ENCODE results near the gene ADAR.
A peak's percentile ranks its signal among the peaks of the same experiment; 100 is the strongest.

The ADAR gene

DNA sequence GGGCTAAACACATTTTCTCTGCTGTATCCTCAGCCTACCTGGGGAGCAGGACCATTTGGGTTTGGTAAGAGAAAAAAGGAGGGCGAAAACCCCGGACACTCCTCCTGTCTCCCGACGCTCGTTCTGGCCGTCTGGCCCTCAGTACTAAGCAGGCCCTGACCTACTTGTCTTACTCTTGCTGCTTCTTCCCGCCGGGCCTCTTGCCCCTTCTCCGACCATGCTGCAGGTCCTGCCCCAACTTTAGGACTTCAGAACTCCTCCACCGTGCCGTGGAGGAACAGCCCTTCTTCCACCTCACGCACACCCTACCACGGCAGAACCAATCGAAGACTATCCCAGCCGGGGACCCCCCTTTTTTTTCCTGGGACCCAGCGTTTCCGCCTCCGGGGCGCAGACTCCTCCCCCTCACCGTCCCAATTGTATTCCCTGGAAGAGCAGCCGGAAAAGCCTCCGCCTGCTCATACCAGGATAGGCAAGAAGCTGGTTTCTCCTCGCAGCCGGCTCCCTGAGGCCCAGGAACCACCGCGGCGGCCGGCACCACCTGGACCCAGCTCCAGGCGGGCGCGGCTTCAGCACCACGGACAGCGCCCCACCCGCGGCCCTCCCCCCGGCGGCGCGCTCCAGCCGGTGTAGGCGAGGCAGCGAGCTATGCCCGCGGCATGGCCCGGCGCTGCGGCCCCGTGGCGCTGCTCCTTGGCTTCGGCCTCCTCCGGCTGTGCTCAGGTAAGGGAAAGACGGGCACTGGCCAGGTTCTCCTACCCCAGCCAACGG is 40.4 kb downstream of the ADAR start, which contains the start of gene CHRNB2:
Gene CHRNB2, plus strand, starts transcription at position 393 of the 771 bp plus-strand sequence. Its CDS starts 267 bp downstream, at position 660.
- no peak within 1 kb of the TSS for H3K9ac ChIP-seq (ENCODE audit: low read depth, low read length)
- no peaks in the 10 kb centered on the region for H3K36me3 ChIP-seq (ENCODE audit: insufficient read depth, low read length)
- peak within 1 kb of the TSS; percentile 58 for H3K4me3 ChIP-seq (ENCODE audit: low read length)
- no peaks in the 10 kb centered on the region for H3K9me3 ChIP-seq (replicated peaks; ENCODE audit: low read length)
- peak within 1 kb of the TSS; percentile 84 for H3K4me2 ChIP-seq (ENCODE audit: low read length)
- peaks cover 48% of the 10 kb centered on the region for H3K27me3 ChIP-seq (ENCODE audit: control insufficient read depth, insufficient read depth, low read length)
- peaks cover 9% of the 10 kb centered on the region for H3K4me1 ChIP-seq (ENCODE audit: control insufficient read depth, insufficient read depth, low read length)

DNA sequence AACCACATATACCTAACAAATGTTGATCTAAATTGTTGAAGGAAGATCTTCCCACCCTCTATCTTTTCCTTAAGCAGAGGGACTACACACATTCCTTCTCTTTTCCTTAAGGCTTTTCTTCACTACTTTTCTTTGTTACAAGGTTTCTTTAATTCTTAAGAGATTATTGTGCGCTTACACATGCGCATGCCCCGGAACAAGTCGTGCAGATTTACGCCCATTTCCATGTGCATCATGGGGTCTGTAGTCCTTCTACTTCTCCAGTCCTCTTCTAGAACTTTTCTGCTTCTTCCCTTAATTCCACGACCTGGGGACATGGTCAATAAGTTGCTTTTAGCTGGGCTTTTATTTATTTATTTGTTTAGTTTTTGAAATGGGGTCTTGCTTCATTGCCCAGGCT is 42.1 kb downstream of the ADAR start:
- Histone ChIP-seq H3K27me3 (ENCODE audit: control insufficient read depth, insufficient read depth, low read length) (peaks cover 41% of the 10 kb centered on the region), H3K9me3 (replicated peaks; ENCODE audit: low read length) (no peaks in the 10 kb centered on the region), H3K4me3 (ENCODE audit: low read length) (no peak overlapping the region), H3K4me1 (ENCODE audit: control insufficient read depth, insufficient read depth, low read length) (peaks cover 9% of the 10 kb centered on the region), H3K4me2 (ENCODE audit: low read length) (no peak overlapping the region), H3K36me3 (ENCODE audit: insufficient read depth, low read length) (no peaks in the 10 kb centered on the region), H3K9ac (ENCODE audit: low read depth, low read length) (no peak overlapping the region)

DNA sequence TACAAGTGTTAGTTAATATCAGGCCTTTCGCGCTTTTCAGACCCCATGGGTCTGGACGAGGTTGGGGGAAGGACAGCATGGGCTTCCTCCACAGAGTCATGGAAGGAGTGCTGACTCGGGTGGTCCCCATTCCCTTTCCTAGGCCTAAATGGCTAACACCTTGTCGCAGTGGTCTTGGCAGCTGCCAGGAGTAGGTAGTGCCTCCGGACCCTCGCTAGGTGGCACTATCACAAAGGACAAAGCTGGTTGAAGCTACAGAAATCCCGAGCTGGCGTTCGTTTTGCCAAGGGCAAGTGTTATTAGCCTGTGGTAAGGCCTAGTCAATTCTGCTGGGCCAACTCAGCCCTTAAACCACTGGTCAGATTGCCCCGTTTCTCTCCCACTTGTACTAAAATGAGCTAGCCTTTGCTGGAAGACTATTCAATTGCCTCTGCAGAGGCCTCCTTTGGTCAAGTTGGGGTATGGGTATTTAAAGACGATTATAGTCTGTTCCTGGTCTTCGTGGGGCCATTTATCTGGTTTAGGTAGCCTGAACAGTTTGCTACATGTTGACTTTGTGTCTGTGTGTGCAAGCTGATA is 48.4 kb downstream of the ADAR start:
- Histone ChIP-seq H3K4me2 (ENCODE audit: low read length) (peak overlapping the region; percentile 93), H3K27me3 (ENCODE audit: control insufficient read depth, insufficient read depth, low read length) (no peaks in the 10 kb centered on the region), H3K4me3 (ENCODE audit: low read length) (peak overlapping the region; percentile 79), H3K4me1 (ENCODE audit: control insufficient read depth, insufficient read depth, low read length) (peaks cover 25% of the 10 kb centered on the region), H3K9ac (ENCODE audit: low read depth, low read length) (peak overlapping the region; percentile 93), H3K9me3 (replicated peaks; ENCODE audit: low read length) (no peaks in the 10 kb centered on the region), H3K36me3 (ENCODE audit: insufficient read depth, low read length) (peaks cover 13% of the 10 kb centered on the region)

DNA sequence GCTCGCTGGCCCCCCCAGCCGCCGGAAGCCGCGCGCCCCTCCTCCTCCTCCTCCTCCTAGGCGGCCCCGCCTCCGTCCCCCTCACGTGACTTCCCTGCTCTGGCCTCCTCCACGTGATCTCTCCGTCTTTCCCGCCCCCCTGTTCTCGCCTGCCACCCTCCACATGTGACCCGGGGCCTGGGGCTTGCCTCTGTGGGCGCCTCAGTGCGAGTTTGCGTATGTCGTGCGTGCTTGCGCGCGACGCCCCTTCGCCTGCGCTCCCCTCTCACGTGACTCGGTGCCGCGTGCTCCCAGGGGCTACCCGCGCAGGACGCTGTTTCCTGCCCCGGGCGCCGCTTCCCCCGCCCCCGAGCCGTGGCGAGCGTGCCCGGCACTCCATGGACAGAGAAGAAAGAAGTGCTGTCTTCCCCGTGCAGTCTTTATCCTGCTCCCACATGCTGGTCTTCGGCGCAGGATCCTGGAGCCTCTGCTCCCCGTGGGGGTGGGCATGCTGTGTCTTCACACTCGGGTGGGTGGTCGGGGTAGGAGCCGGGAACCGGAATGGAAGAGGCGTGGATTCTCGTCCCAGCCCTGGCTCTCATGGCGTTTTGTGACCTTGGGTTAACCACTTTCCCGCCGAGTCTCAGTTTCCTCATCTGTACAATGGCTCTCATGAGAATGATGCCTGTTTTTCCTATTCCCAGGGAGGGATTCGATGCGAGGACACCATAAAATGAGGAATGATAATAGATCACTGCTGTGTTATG is 49.1 kb downstream of the ADAR start:
- no peaks in the 10 kb centered on the region for H3K27me3 ChIP-seq (ENCODE audit: control insufficient read depth, insufficient read depth, low read length)

DNA sequence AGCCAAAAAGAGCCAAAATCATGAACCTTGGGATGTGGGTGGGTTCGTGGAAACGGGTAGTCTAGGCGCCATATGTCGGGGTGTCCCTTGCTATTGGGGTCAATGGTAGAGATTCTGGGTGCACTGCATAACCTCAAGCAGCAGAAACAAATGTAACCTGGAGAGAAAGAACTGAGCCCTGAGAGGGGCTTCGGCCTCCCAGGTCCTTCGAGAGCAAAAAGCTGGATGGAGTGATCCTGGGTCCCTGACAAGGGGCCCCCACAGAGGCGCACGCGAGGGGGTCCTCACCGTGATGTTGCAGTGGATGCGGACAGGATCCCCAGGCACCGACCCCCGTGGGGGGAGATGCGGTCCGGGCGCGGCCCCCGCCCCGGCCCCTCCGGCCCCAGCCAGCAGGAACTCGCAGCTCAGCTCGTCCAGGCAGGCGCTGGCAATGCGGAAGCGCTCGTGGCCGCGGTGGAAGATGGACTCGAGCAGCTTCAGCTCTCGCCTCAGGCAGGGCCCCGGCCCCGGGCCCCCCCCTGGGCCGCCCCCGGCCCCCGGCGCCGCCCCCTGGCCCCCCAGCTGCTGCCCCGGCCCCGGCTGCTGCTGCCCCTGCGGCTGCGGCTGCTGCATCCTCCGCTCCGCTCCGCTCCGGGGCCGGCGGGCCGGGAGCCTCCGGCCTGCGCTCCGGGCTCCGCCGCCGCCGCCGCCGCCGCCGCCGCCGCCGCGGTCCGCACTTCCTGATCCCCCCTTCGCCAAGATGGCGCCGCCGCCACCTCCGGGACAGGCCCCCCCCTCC is 49.9 kb downstream of the ADAR start, which contains the start of gene UBE2Q1:
Gene UBE2Q1, minus strand, starts transcription at position 724 of the 781 bp plus-strand sequence. Its CDS starts 109 bp downstream, at position 615.
- peak within 1 kb of the TSS; percentile 79 for H3K4me3 ChIP-seq (ENCODE audit: low read length)
- H3K36me3 ChIP-seq (ENCODE audit: insufficient read depth, low read length): peaks cover 27% of the 10 kb centered on the region
- peak within 1 kb of the TSS; percentile 93 for H3K9ac ChIP-seq (ENCODE audit: low read depth, low read length)
- H3K4me1 ChIP-seq (ENCODE audit: control insufficient read depth, insufficient read depth, low read length): peaks cover 25% of the 10 kb centered on the region
- no peaks in the 10 kb centered on the region for H3K27me3 ChIP-seq (ENCODE audit: control insufficient read depth, insufficient read depth, low read length)
- H3K9me3 ChIP-seq (replicated peaks; ENCODE audit: low read length): no peaks in the 10 kb centered on the region
- peak within 1 kb of the TSS; percentile 93 for H3K4me2 ChIP-seq (ENCODE audit: low read length)

More for the DNA sequence above, 49.1 kb downstream of the ADAR start:
- Histone ChIP-seq H3K4me2 (ENCODE audit: low read length) (peak overlapping the region; percentile 93), H3K4me1 (ENCODE audit: control insufficient read depth, insufficient read depth, low read length) (peaks cover 25% of the 10 kb centered on the region), H3K9me3 (replicated peaks; ENCODE audit: low read length) (no peaks in the 10 kb centered on the region), H3K36me3 (ENCODE audit: insufficient read depth, low read length) (peaks cover 19% of the 10 kb centered on the region), H3K9ac (ENCODE audit: low read depth, low read length) (peak overlapping the region; percentile 93), H3K4me3 (ENCODE audit: low read length) (peak overlapping the region; percentile 79)

DNA sequence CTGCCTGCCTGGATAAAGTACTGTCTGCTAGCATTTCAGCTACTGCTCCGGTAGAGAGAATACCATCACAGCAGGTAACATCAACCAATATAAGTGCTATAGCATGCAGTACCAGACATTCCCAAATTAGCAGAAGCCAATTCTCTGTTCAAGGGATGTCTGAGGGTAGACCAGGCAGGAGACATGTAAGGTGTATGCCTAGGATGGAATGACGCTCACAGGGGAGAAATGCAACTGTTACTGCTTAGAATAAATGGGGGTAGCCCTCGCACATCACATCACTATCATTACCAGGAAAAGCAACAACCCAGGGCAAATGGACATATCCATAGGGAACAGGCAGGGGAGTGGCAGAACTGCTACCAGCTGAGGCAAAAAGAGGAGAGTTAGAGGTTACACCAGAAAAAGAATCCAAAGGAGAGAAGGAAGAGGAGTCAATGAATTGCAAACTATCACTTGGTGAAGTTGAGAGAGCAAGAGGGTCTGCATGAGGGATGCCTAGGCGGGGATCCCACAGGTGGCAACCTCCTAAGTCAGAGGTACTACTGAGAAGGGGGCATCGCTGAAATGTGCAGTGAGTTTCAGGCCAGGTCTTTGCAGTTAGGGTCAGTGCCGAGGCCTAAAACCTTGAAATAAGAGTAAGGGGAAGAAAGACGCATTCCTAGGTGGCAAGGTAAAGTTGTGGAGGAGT is 50.6 kb downstream of the ADAR start:
- Histone ChIP-seq H3K9ac (ENCODE audit: low read depth, low read length) (peak overlapping the region; percentile 93), H3K36me3 (ENCODE audit: insufficient read depth, low read length) (peaks cover 34% of the 10 kb centered on the region), H3K27me3 (ENCODE audit: control insufficient read depth, insufficient read depth, low read length) (no peaks in the 10 kb centered on the region), H3K9me3 (replicated peaks; ENCODE audit: low read length) (no peaks in the 10 kb centered on the region), H3K4me1 (ENCODE audit: control insufficient read depth, insufficient read depth, low read length) (peaks cover 25% of the 10 kb centered on the region), H3K4me2 (ENCODE audit: low read length) (peak overlapping the region; percentile 90), H3K4me3 (ENCODE audit: low read length) (peak overlapping the region; percentile 79)

DNA sequence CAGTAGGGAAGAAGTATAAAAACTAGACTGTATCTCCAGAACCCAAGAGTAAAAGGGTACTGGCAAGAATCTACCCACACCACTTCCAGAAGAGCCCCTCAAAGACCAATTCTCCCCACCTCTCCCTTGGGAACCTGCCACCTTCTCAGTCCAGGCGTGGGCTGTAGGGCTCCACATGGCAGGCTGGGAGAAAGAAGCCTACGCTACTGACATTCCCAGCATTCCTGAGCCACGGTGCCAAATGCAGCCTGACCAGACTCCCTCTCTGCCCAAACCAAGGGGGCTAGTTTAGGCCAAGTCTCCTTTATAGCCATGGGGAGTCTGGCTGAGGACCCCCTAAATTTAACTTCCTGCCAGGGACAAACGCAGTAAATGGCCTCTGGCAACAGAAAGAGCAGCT is 51.6 kb downstream of the ADAR start:
- H3K4me3 ChIP-seq (ENCODE audit: low read length): peak overlapping the region; percentile 79
- peaks cover 25% of the 10 kb centered on the region for H3K4me1 ChIP-seq (ENCODE audit: control insufficient read depth, insufficient read depth, low read length)
- H3K27me3 ChIP-seq (ENCODE audit: control insufficient read depth, insufficient read depth, low read length): no peaks in the 10 kb centered on the region
- peaks cover 44% of the 10 kb centered on the region for H3K36me3 ChIP-seq (ENCODE audit: insufficient read depth, low read length)
- H3K4me2 ChIP-seq (ENCODE audit: low read length): peak overlapping the region; percentile 90
- no peaks in the 10 kb centered on the region for H3K9me3 ChIP-seq (replicated peaks; ENCODE audit: low read length)
- peak overlapping the region; percentile 93 for H3K9ac ChIP-seq (ENCODE audit: low read depth, low read length)

DNA sequence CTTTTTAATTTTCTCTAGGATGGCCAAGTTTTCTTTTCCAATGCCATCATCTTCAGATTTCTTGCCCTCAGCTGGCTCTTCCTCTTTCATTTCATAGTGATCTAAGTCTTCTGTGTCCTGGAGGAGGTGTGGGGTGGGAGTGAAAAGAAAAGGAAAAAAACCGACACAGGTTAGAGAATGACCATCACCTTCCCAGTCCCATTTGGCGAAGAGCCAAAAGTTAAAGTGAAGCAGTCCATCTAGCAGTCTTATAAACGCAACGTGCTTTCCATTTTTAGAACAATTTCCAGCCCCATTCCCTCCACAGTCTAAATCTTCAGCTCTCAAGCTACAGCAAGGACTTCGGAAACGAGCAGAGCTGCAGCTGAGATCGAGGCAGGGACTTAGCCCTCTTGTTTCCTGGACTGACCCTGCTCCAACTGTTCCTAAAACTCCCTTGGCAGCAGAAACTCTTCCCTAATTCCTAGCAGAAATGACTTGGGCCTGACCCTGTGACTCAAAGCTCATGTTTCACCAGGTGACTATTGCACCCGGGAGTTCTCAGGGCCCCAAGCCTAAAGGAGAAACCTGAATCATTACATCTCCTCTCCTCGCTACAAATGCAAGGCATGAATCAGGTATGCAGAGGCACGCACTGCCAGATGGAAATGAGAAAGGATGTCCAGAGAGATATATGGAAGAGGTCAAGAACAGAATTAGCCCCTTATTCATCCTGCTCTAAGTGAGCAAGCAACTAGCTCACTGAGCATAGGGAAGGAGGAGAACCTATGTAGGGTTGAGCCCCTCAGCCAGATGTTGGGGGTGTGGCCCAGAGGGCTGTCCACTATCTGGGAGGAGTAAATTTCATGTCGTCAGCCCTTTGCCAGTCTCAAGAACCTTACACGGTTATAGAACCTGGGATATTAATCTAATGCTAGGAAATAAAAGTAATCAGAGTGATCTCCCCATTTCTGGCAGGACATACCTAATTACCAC is 54.6 kb downstream of the ADAR start:
- H3K36me3 ChIP-seq (ENCODE audit: insufficient read depth, low read length): peaks cover 71% of the 10 kb centered on the region

DNA sequence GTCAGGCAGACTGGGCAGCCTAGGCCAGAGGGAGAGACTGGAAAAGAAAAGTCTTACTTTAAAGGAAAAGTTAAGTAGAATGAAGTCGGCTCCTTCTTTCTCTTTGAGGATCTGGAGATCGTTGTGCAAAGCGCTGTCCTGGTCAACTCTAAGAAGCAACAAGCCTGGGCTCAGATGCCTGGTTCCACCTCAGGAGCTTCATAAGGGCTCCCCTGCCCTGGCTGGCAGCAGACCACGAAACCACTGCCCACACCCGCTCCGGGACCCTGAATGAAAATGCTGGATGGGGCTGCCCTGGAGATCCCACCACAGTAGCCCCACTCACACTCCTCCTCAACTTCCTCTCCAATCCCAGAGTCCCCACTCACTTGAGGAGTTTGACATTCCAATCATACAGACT is 56.0 kb downstream of the ADAR start:
- Histone ChIP-seq H3K4me2 (ENCODE audit: low read length) (no peak overlapping the region), H3K36me3 (ENCODE audit: insufficient read depth, low read length) (peaks cover 71% of the 10 kb centered on the region), H3K4me3 (ENCODE audit: low read length) (no peak overlapping the region), H3K4me1 (ENCODE audit: control insufficient read depth, insufficient read depth, low read length) (peaks cover 16% of the 10 kb centered on the region), H3K27me3 (ENCODE audit: control insufficient read depth, insufficient read depth, low read length) (no peaks in the 10 kb centered on the region), H3K9ac (ENCODE audit: low read depth, low read length) (no peak overlapping the region), H3K9me3 (replicated peaks; ENCODE audit: low read length) (no peaks in the 10 kb centered on the region)

More for the DNA sequence above, 54.6 kb downstream of the ADAR start:
- Histone ChIP-seq H3K4me2 (ENCODE audit: low read length) (no peak overlapping the region), H3K9ac (ENCODE audit: low read depth, low read length) (no peak overlapping the region), H3K27me3 (ENCODE audit: control insufficient read depth, insufficient read depth, low read length) (no peaks in the 10 kb centered on the region), H3K9me3 (replicated peaks; ENCODE audit: low read length) (no peaks in the 10 kb centered on the region), H3K4me1 (ENCODE audit: control insufficient read depth, insufficient read depth, low read length) (peaks cover 19% of the 10 kb centered on the region), H3K4me3 (ENCODE audit: low read length) (no peak overlapping the region)

DNA sequence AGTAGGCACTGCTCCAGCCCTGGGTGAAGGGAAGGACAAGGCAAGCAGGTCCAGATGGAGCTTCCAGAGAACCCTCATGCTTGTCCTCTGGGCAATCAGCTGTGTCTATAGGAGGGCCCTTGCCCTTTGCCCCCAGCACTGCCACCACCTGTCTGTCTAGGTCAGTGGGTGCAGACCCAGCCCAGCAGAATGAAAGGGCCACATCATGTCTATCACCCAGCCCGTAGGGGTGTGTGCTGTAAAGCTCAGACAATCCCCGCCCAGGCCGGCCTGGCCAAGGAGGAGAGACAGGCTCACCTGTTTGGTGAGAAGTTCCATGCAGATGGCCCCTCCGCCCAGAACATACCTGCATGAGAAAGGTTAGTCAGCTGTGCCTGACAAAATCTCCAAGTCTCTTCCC is 56.5 kb downstream of the ADAR start:
- H3K9ac ChIP-seq (ENCODE audit: low read depth, low read length): no peak overlapping the region
- H3K27me3 ChIP-seq (ENCODE audit: control insufficient read depth, insufficient read depth, low read length): no peaks in the 10 kb centered on the region
- H3K4me3 ChIP-seq (ENCODE audit: low read length): no peak overlapping the region
- H3K4me2 ChIP-seq (ENCODE audit: low read length): no peak overlapping the region
- H3K36me3 ChIP-seq (ENCODE audit: insufficient read depth, low read length): peaks cover 71% of the 10 kb centered on the region
- H3K4me1 ChIP-seq (ENCODE audit: control insufficient read depth, insufficient read depth, low read length): peaks cover 10% of the 10 kb centered on the region
- H3K9me3 ChIP-seq (replicated peaks; ENCODE audit: low read length): no peaks in the 10 kb centered on the region

Data from skeletal muscle satellite cell (primary cell).